NCI-H2171 (cell line): ENCODE data around the gene TBPL2.
"Not testable (repeated sequence)": the region's sequence is repeated elsewhere in the genome, so short reads cannot be mapped to it uniquely, and the experiment has no call there.

Experiments used
- DNase-seq: peaks from one replicate; lab custom pipeline; 2025; lab: John Stamatoyannopoulos, UW

TBPL2 gene

DNA sequence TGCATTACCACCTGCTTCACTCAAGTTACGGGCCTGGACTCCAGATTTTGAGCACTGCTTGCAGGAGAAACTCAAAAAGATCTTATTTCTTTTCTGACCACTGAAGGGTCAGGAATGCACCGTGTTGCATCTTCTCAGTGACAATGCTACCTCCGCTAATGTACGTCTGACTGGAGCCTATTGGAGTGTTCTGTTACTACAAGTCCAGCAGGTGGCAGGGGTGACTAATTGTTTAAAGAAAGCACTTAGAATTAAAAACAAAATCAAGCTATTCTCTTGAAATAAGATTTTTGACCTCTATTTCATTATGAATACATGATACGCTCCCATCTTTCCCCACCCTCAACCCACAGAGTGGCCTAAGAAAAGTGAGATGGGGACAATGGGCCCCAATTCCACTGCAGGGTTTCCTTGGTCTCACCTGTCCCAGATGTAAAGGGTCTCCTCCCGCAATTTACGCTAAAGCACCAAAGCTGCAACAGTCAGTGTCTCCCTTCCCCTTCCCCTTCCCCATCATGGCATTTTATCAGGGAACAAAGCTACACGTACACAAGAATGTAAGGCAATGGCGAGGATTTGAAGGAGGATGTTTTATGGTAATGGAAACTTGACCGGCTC, 2.2 kb downstream of the TBPL2 start:
- peak; percentile 65 for DNase-seq

DNA sequence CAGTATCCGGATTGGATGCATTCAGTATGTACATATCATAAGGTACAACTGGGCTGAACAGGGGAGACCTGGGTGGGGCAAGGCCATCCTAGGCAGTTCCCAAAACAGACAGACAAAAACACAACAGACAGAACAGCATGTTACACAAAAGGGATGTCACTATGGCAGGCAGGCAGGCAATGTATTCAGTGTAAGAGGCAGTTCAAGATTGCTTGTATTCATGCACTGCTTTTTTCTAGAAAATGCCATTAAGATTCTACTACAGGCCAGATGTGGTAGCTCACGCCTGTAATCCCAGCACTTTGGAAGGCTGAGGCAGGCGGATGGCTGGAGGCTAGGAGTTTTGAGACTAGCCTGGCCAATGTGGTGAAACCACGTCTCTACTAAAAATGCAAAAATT, 3.5 kb downstream of the TBPL2 start:
- DNase-seq, result no peak

DNA sequence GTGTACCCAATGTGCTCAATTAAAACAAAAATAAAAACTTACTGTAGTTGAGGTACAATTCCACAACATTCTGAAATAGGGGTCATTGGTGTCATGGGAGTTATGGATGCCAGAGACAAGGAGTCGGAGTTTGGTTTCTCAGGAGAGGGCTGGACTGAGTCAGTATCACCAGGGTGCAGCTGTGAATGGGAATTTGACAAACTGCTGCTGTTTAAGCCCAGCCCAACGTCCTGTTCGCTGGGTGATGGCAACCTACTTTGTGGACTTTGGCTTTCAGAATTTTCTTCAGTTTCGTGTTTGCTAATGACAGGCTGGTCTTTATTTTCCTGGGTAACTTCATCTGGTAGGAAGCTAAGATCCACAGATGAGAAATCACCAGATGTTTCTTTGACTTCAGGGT, 3.9 kb downstream of the TBPL2 start:
- DNase-seq, result no peak

DNA sequence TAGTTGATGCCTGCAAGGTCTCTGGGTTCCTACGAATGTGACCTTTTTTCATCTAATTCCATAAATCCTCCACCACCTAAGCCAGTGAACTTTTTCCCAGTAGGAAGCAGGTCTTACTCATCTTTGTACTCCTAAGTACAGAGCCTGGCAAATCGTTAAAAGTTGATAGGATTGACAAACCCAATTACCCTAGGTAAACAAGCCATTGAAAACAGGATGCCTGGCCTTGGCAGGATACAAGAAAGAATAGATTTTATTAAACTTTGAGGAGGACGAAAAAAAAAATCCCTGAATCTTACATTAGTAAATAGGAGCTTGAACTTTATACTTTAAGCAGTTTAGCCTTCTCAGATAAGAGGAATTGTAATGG, 5.6 kb downstream of the TBPL2 start:
- DNase-seq, result no peak

DNA sequence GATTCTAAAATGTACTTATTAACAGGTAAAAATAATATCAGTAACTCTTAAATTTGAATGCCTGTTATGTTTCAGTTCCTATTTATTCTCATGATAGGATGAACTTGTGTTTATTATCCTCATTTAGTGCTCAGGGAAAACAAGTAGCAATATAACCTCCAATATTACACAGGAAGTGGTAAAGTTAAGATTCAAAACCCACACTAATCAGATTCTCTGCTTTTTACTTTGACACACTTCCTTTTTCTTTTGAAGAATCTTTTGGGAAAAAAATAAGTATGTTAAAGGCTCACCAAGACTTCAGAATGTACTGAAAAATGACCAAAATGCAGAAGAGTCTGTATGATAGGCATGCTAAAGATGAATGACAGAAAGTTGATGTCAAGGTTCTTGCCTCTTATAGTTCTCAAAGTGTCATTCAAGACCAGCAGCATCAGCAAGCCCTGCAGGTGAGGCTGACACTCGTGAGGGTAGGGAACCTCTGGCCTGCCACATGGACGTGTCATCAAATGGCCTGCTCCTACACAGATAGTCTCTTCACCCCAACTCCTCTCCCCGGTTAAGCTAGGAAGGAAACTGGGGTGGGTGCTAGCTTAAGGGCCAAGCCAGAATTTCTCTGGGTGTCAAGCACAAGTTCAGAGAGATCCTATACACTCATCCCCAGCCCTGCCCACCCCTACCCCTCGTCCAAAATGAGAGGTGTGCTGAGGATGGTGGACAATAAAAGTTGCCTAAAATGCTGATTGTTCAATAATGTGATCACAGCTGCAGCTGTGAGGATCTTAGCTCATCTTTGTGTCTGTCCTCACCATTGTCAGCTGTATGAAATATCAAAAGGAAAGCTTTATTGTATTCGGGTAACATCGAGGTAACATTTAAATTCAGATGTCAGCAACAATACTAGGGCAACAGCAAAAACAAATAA, 6.3 kb downstream of the TBPL2 start:
- no peak for DNase-seq

DNA sequence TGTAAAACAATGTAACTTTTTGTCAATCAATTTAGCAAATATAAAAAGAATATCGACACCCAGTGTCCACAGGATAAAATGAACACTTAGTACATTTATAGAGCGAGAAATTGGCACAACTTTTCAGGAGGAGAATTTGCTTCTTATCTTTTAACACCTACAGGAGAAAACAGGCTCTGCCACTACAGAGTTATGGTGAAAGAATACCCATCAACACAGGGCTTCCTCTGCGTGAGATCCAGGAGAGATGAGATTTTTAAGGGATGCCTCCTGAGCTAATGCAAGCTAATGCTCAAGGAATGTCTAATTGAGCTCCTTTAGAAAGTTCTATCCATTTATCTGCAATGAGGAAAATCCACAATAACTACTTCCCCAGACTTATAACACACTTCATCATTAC, 7.8 kb downstream of the TBPL2 start:
- DNase-seq, result no peak

DNA sequence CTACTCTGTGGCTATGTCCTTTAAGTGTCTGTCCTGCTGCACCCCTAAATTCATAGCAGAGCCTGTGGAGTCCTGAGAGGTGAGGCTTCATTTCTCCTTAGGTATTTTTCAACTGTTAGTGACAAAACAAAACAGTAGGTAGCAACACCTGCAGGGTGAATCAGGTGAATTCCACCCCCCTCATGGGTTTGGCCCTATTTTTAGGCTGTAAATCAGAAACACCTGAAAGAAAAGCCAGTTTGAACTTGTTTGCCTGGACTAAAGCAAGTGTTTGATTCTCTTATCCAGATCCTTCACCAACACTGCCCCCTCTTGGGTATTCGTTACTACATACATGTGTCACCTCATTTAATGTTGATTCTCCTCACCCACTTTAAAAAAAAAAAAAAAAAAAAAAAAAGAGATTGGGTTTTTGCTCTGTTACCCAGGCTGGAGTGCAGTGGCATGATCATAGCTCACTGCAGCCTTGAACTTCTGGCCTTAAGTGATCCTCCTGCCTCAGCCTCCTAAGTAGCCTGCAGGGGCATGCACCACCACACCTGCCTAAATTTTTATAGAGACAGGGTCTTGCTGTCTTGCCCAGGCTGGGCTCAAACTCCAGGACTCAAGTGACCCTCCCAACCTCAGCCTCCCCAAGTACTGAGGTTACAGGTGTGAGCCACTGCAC, 10.3 kb downstream of the TBPL2 start:
- peak; percentile 25 for DNase-seq

DNA sequence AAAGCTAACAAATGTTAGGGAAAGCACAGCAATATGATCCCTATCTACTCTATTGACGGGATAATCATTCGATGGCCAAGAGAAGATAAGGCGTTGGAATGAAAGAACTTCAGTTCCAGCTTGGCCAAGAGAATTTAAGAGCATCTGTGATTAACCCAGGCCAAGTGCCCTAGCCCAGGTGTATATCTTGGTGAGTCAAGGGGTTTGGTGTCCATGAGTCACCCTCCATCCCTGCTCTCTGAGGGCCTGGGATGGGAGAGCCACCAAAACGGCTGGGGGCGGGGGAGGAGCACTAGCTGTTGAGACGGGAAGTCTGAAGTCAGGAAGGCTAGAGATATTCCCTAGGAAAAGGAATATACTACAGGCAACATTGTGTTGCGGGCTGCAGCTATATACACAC, 13.0 kb downstream of the TBPL2 start:
- no peak for DNase-seq

DNA sequence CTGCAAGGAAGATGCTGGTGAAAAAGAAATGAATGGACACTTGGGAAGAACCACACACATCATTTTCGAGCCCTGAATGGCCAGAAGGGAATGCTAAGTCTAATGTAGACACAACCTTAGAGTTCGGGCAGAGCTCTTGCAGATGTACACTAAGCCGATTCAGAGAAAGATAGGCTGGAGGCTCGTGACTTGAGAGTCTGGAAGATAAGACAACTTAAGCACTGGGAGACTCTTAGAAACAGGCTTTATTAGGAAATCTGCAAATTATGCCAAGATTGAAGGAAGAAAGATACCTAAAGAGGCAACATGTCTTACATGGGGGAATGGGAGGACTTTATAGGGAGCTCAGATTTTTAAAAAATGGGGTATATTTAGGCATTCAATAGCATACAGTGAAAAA, 13.5 kb downstream of the TBPL2 start:
- DNase-seq, result no peak

DNA sequence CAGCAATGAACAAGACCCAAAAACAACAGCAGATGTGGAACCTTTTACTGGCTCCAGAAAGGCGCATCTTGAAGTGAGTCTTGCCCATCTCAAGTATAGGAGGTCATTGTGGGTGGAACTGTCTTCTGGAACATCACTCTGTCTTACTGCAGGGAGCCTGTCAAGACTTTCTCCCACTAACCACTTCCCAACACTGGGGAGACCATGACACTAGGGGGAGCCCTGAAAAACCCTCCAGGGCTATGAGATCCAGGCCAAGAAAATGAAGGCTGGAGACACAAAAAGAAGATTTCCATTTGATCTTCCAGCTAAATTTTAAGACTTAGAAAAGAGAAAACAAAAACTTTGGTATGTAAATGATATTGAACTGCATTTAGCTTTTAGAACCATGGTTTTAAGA, 15.3 kb downstream of the TBPL2 start:
- no peak for DNase-seq

DNA sequence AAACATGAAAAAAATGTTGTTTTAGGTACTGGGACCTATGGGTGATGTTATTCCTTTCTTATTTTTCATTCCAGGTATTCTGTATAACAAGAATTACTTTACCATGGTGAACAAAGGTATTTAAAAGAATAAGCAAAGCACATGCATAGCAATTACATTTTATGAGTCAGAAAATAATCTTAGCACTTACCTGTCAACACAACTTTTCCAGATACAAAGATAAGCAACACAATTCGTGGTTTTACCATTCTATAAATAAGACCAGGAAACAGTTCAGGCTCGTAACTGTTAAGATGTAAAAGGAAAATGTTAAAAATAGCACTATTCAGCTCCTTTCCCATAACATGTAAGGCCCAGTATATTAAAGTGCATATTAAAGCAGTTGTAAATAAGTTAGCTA, 16.4 kb downstream of the TBPL2 start:
- DNase-seq, result no peak

DNA sequence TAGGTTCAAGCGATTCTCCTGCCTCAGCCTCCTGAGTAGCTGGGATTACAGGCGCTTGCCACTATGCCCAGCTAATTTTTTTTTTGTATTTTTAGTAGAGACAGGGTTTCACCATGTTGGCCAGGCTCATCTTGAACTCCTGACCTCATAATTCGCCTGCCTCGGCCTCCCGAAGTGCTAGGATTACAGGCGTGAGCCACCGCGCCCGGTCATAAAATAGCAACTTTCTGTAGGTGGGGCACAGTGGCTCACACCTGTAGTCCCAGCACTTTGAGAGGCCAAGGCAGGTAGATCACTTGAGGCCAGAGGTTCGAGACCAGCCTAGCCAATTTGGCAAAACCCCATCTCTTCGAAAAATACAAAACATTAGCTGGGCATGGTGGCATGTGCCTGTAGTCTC, 18.1 kb downstream of the TBPL2 start:
- DNase-seq, result not testable (repeated sequence)

DNA sequence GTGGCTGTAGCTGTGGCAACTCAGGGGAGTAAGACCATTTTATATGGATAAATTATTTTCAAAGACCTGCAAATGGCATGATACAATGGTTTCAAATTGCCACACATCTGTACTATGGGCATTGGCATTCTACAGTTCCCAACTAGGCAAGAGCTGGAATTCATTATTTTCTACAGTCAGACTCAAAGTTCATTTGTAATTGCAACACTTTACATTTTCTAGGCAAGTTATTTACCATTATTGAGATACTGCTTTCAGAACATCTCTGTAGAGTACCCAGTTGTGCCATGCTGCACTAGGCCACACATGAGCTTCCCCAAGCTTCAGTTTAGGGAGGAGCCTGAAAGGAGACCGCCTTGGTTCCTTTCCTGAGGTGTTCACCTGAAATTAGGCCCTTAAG, 20.8 kb downstream of the TBPL2 start:
- no peak for DNase-seq

DNA sequence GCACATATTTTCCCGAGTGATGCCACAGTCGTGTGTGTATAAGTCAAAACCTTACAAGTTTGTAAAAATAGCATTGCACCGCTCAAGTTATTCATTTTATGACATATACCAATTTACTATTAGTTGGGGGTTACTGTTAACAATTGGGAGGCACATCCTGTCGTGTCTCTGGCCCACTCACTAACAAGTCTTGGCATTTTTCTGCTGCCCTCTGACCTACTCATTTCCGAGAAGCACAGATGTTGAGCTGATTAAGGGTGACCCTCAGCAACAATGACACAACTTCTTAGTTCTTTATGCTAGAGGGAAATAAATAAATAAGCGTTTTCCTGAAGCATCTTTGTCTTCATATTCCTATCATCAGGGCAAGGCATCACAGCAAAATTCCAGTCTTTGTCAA, 22.0 kb downstream of the TBPL2 start:
- no peak for DNase-seq

DNA sequence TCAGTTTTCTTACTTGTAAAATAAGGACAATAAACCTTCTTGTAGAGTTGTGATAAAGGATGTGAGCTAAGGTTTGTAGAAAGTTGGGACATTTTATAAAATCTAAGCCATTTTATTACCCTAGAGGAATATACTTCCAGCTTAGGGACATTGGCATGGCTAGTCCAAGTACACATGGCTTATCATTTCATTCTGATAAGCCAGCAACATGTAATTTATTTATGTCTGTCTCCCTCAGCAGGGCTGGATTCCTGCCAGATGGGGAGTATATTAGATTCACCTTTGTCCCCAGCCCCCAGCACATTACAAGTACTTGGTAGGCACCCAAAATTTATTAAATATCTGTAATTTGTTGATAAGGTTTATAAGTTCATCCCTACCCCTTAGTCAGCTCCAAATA, 22.5 kb downstream of the TBPL2 start:
- no peak for DNase-seq

DNA sequence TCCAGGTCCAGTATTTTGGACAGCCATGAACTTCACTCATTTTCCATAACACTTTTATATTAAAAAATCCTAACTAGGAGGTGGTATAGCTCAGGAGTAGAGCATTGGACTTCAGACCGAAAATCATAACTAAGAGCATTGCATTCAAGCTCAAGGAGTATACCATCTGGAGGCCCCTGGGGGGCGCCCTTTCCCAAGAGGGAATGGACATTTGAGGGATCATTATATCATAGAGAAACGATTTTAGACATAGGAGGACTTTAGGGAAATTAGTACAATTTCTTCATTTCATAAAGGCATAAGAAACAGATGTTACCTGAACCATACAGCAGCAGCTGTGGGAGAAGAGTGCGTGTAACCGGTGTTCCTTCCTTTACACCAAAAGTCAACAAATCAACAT, 23.6 kb downstream of the TBPL2 start:
- no peak for DNase-seq

DNA sequence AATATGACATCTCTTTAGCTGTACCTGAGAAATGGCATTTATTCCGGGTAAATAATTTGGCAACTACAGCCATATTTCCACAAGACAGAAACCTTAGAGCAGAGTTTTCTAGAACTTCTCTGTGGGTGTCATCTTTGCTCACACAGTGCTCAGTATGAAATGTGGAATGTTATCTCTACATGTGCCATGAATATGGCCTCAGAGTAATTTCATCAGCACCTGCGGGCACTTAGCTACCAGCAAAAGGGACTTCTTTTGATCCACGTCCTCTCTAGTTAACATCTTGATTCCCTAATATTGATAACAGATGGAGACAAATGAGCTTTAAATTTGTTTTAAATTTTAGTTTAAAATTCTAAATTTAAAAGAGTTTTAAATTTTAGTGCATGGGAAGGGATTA, 25.9 kb downstream of the TBPL2 start:
- DNase-seq, result no peak

DNA sequence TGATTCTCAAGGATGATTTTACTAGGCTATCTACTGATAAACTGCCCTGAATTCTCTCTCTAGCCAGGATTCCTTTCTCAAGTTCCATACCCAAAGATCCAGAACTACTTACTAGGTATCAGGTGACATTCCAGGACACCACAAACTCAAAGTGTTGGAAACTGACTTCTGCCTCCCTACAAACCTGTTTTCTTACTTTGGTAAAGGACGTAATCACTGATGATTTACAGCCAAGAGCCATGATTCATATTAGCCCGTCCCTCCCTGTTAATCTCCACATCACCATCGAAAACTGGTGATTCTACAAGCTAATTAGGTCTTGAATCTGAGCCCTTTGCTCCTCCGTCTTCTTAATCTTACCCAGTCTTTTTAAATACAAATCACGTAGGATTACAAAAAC, 27.7 kb downstream of the TBPL2 start:
- no peak for DNase-seq

DNA sequence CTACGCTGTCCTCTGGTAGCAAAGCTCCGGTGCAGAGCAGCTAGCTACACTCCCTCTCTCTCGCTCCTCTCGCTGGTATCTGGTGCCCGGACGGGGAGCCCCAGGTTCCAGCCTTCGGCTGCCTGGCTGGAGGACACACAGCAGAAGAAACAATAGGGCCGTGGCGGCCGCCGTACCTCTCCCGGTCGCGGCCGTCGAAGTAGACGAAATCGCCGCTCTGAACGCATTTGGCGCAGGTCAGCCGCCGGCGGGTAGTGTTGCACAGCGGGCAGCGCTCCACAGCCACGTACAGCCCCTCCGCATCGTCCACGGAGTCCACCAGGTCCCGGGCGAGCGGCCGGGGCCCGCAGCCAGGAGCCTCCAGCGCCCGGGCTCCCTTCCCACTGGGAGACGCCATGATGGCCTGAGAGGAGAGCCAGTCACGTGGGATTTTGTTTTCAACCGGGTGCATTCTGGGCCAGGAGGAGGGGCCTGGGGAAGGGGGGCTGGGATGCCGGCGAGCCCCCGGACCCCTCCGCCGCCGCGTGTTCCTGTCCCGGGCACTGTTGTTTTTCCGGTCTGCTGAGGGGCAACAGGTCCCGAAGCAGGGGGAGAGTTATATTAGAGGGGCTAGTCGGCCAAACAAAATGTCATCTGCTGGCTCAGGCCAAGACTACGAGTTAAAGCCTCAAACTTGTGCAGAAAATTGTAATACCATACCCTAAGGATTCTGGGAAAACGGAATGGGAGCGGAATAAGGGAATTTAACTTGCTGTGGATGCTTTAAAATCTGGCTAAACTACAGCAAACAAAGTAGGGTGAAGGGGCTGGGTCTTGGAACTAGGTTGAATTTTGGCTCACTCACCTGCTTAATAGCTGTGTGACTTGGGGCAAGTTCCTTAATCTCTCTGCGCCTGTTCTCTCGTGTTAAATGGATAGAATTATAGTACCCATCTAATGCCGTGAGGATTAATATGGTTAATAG, 28.7 kb downstream of the TBPL2 start, which contains the start of gene ATG14:
Gene ATG14, minus strand, starts transcription at position 405 of the 964 bp plus-strand sequence. Its CDS starts 8 bp downstream, at position 397.
- peak; percentile 91 for DNase-seq

DNA sequence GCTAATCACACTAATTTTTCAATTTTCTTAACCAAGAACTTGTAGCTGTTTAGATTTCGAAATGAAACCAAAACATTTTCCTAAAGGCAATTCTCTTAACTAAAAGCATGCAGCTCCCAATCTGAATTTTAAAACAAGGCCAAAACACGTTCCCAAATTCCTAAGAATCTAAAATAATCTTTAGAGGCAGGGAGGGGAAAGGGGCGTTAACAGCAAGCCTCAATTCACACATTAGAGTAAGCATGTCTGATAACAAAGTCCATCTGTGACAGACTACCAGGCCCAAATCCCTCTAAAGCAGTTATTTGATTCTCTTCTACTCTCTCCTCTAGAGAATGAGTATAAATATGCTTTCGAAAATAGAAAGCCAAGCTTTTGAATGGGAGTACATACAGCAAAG, 29.5 kb downstream of the TBPL2 start:
- no peak for DNase-seq

DNA sequence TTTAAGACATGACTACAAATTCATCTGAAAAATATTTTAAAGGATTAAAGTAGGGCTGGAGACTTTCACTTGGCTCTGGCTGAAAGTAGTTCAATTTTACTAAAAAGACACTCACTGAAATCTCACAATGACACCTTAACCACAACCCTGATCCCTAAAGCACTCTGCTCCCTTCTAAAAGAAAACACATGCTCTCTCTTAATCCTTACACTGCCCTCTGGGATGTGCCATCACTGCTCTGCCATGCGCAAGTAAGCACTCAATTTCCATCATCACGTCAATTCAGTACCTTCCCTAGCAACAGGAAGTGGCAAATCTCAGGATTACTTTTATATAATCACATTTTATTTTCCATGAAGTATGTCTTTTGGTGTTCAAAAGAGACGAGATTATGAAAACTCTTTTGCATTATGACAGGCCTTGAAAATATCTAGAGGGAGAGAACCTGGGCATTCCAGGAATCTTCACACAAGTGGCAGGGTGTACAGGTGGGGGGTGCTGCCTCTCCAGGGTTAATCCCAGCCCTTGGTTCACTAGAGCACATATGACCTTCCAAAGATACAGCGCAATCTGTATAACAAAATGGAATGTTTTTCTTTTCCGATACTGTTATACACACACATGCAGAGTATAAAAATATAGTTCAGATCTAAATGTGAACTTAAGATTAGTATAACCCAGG, 36.1 kb downstream of the TBPL2 start:
- DNase-seq, result no peak
